Measurements from ENCODE around the gene DYRK1B. TPM values are rescaled to one million over a fixed set of nuclear protein-coding genes. Genes with fewer than 3 reads are reported as not detected.
"Not testable (repeated sequence)": the region's sequence is repeated elsewhere in the genome, so short reads cannot be mapped to it uniquely, and the experiment has no call there.

The DYRK1B gene
- 35.8 TPM for total RNA-seq

- DNase-seq (ENCODE audit: low spot score), result peak; percentile 98
Measured at GRCh38 chr19:39833464-39834286, at the start of gene DYRK1B. DYRK1B (minus strand) TSS chr19:39834162; CDS start chr19:39831867, 2,295 bp downstream.

- not testable (repeated sequence) for DNase-seq (ENCODE audit: low spot score)
Measured at GRCh38 chr19:39882645-39883044, 48.7 kb upstream of the DYRK1B start.

GRCh38 chr19:39881495-39882110 is 47.6 kb upstream of the DYRK1B start:
- DNase-seq (ENCODE audit: low spot score), result not testable (repeated sequence)

- DNase-seq (ENCODE audit: low spot score), result not testable (repeated sequence)
Measured at GRCh38 chr19:39880241-39880640, 46.3 kb upstream of the DYRK1B start.

GRCh38 chr19:39879796-39880195 is 45.8 kb upstream of the DYRK1B start:
- DNase-seq (ENCODE audit: low spot score), result not testable (repeated sequence)

GRCh38 chr19:39878866-39879265 is 44.9 kb upstream of the DYRK1B start:
- DNase-seq (ENCODE audit: low spot score), result not testable (repeated sequence)

- DNase-seq (ENCODE audit: low spot score), result no peak
Measured at GRCh38 chr19:39878398-39878797, 44.4 kb upstream of the DYRK1B start.

- DNase-seq (ENCODE audit: low spot score), result not testable (repeated sequence)
Measured at GRCh38 chr19:39877982-39878381, 44.0 kb upstream of the DYRK1B start.

GRCh38 chr19:39877488-39877887 is 43.5 kb upstream of the DYRK1B start:
- not testable (repeated sequence) for DNase-seq (ENCODE audit: low spot score)

GRCh38 chr19:39876486-39876885 is 42.5 kb upstream of the DYRK1B start:
- not testable (repeated sequence) for DNase-seq (ENCODE audit: low spot score)

- not testable (repeated sequence) for DNase-seq (ENCODE audit: low spot score)
Measured at GRCh38 chr19:39875401-39875864, 41.5 kb upstream of the DYRK1B start.

- DNase-seq (ENCODE audit: low spot score), result no peak
Measured at GRCh38 chr19:39874404-39874803, 40.4 kb upstream of the DYRK1B start.

GRCh38 chr19:39873385-39873784 is 39.4 kb upstream of the DYRK1B start:
- DNase-seq (ENCODE audit: low spot score), result no peak

- DNase-seq (ENCODE audit: low spot score), result no peak
Measured at GRCh38 chr19:39871886-39872866, 38.2 kb upstream of the DYRK1B start.

GRCh38 chr19:39871362-39871761 is 37.4 kb upstream of the DYRK1B start:
- no peak for DNase-seq (ENCODE audit: low spot score)

GRCh38 chr19:39870171-39870971 is 36.4 kb upstream of the DYRK1B start:
- DNase-seq (ENCODE audit: low spot score), result no peak

- no peak for DNase-seq (ENCODE audit: low spot score)
Measured at GRCh38 chr19:39867952-39868351, 34.0 kb upstream of the DYRK1B start.

GRCh38 chr19:39867133-39867532 is 33.2 kb upstream of the DYRK1B start:
- no peak for DNase-seq (ENCODE audit: low spot score)

GRCh38 chr19:39865953-39866352 is 32.0 kb upstream of the DYRK1B start:
- no peak for DNase-seq (ENCODE audit: low spot score)

GRCh38 chr19:39865186-39865585 is 31.2 kb upstream of the DYRK1B start:
- DNase-seq (ENCODE audit: low spot score), result no peak

- no peak for DNase-seq (ENCODE audit: low spot score)
Measured at GRCh38 chr19:39864118-39864517, 30.2 kb upstream of the DYRK1B start.
